Natural killer cell (primary cell): ENCODE results near the gene NAA25. TPM values are rescaled to one million over a fixed set of nuclear protein-coding genes. Genes with fewer than 3 reads are reported as not detected.
A peak's percentile ranks its signal among the peaks of the same experiment; 100 is the strongest.

Source experiments
- ATAC-seq, 3 donors: fragments of 150-1000 bp in 2 of 3; fragments of 200-7000 bp in 1 of 3; cut with Tn5 transposase; 1 replicate in 1 of 3; 2 replicates in 2 of 3; pipeline ENCODE4 v1.10.0; 2021; ENCODE audit warnings: mild to moderate bottlenecking in 2 of 3, moderate library complexity in 2 of 3
- DNase-seq, 2 donors: peaks; one replicate each; pipeline versions ENCODE4 v3.0.0 to v3.0.0-alpha.2; 2013 to 2021; ENCODE audit warnings: mixed read lengths in 1 of 2
- H3K27ac ChIP-seq: one replicate; pipeline ENCODE4 v1.5.1; 2013; ENCODE audit warnings: mild to moderate bottlenecking, low read length
- H3K27me3 ChIP-seq: one replicate; pipeline ENCODE4 v1.6.1; 2013; ENCODE audit warnings: low read length; ENCODE audit not compliant: control insufficient read depth, insufficient read depth
- H3K36me3 ChIP-seq: one replicate; pipeline ENCODE4 v1.6.1; 2013; ENCODE audit warnings: low read length; ENCODE audit not compliant: control insufficient read depth, insufficient read depth
- H3K4me1 ChIP-seq: one replicate; pipeline ENCODE4 v1.6.1; 2013; ENCODE audit warnings: low read length; ENCODE audit not compliant: control insufficient read depth, insufficient read depth
- H3K4me3 ChIP-seq: one replicate; pipeline ENCODE4 v1.5.1; 2013; ENCODE audit warnings: low read length
- H3K9me3 ChIP-seq: one replicate; pipeline ENCODE4 v1.6.1; 2013; ENCODE audit warnings: low read length; ENCODE audit not compliant: control insufficient read depth, insufficient read depth
- H3K27ac Mint-ChIP-seq, 2 donors: one replicate each; pipeline ENCODE4 v1.8.0; 2022; ENCODE audit warnings: mild to moderate bottlenecking in 2 of 2, mixed read lengths in 2 of 2, moderate library complexity in 1 of 2
- H3K27me3 Mint-ChIP-seq, 2 donors: one replicate each; pipeline ENCODE4 v1.8.0; 2022; ENCODE audit warnings: low read depth in 2 of 2, mixed read lengths in 2 of 2
- H3K36me3 Mint-ChIP-seq: one replicate; pipeline ENCODE4 v1.8.0; 2022; ENCODE audit warnings: mixed read lengths
- H3K4me1 Mint-ChIP-seq, 2 donors: one replicate each; pipeline ENCODE4 v1.8.0; 2022; ENCODE audit warnings: mixed read lengths in 2 of 2
- H3K4me3 Mint-ChIP-seq: one replicate; pipeline ENCODE4 v1.8.0; 2022; ENCODE audit warnings: mild to moderate bottlenecking, moderate library complexity, mixed read lengths
- H3K9me3 Mint-ChIP-seq, 2 donors: one replicate each; pipeline ENCODE4 v1.8.0; 2022; ENCODE audit warnings: mixed read lengths in 2 of 2
- CTCF ChIP-seq: fragments of 200-600 bp; IDR thresholded peaks from one replicate; pipeline ENCODE4 v1.8.0; 2022; ENCODE audit warnings: antibody characterized with exemption
- WGBS: methylation state at CpG from one replicate; pipeline ENCODE4 v1.1.7; 2013; ENCODE audit warnings: missing lambda C conversion rate; ENCODE audit not compliant: insufficient coverage; 5-methylcytosine and 5-hydroxymethylcytosine counted together
- intact Hi-C: fragments of 100-400 bp; cut with micrococcal nuclease; formaldehyde crosslinking; loops from one replicate; pipeline ENCODE4 v1.14.2; 2022
- total RNA-seq, 4 donors: library from RNA; stranded (reverse); fragments of 120-200 nt in 1 of 4; gene quantifications; one replicate each; pipeline versions ENCODE4 v1.2.3 to v1.2.4, GENCODE V29; 2013 to 2022

The NAA25 gene
- total RNA-seq, 3 donors from 2014 or later (not counting 1 experiment from before 2014, with no cell fraction given), result 25.8 to 34.4 (median 30.7) TPM

DNA sequence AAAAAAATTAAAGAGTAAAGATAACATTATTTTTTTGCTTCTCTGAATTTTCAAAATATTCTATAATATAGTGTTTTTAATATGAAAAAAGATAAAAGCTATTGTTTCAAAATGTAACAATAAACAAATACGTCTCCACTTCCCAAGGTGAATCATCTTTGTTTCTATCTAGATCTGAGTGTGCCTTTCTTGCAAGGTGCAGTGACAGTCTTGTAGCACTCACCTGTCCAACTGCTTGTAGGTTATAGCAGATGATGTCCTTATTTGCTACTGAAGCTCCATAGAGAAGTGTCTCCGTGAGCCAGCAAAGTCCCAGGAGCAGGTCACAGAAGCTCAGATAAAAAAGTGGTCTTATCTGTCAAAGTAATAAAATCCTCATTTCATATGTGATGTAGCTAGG, 117.0 kb downstream of the NAA25 start:
- intact Hi-C loops, result no loop called here
- WGBS, result 100% methylated on average over 1 of the region's 2 CpGs
- H3K27ac Mint-ChIP-seq, result peak overlapping the region in 1 of 2 donors; percentile 44
- no peaks in the 10 kb centered on the region for H3K27me3 ChIP-seq
- no peak overlapping the region for H3K27ac ChIP-seq
- H3K4me1 ChIP-seq, result peaks cover 32% of the 10 kb centered on the region
- ATAC-seq (no peak), DNase-seq (no peak)
- TF ChIP-seq CTCF, result no peak
- H3K27me3 Mint-ChIP-seq, result no peaks in the 10 kb centered on the region
- H3K36me3 ChIP-seq, result no peaks in the 10 kb centered on the region
- H3K9me3 ChIP-seq, result no peaks in the 10 kb centered on the region
- no peaks in the 10 kb centered on the region for H3K9me3 Mint-ChIP-seq
- no peaks in the 10 kb centered on the region for H3K36me3 Mint-ChIP-seq
- H3K4me1 Mint-ChIP-seq, result peaks cover 31 to 37% of the 10 kb centered on the region in 2 donors
- H3K4me3 Mint-ChIP-seq, result peak overlapping the region; percentile 10
- H3K4me3 ChIP-seq, result no peak overlapping the region

GRCh38 chr12:111984820-111985219, 123.8 kb downstream of the NAA25 start:
- DNase-seq (no peak), ATAC-seq (no peak)
- Mint-ChIP-seq H3K9me3 (no peaks in the 10 kb centered on the region), H3K36me3 (no peaks in the 10 kb centered on the region), H3K27ac (no peak overlapping the region), H3K4me1 (no peaks in the 10 kb centered on the region), H3K4me3 (no peak overlapping the region), H3K27me3 (peaks cover 0 to 3% of the 10 kb centered on the region in 2 donors)
- H3K27me3 ChIP-seq, result no peaks in the 10 kb centered on the region
- no peaks in the 10 kb centered on the region for H3K9me3 ChIP-seq
- no peak overlapping the region for H3K4me3 ChIP-seq
- H3K27ac ChIP-seq, result no peak overlapping the region
- TF ChIP-seq CTCF, result no peak
- intact Hi-C loops, result no loop called here
- no peaks in the 10 kb centered on the region for H3K36me3 ChIP-seq
- no peaks in the 10 kb centered on the region for H3K4me1 ChIP-seq
- WGBS, result 100% methylated on average over 1 of the region's 2 CpGs

GRCh38 chr12:111981987-111982386, 126.6 kb downstream of the NAA25 start:
- TF ChIP-seq CTCF, result no peak
- ATAC-seq (no peak), DNase-seq (no peak)
- Histone ChIP-seq H3K27me3 (no peaks in the 10 kb centered on the region), H3K36me3 (no peaks in the 10 kb centered on the region), H3K4me3 (no peak overlapping the region), H3K27ac (no peak overlapping the region), H3K4me1 (peaks cover 3% of the 10 kb centered on the region), H3K9me3 (no peaks in the 10 kb centered on the region)
- H3K4me3 Mint-ChIP-seq, result no peak overlapping the region
- intact Hi-C loops, result no loop called here
- no peaks in the 10 kb centered on the region for H3K36me3 Mint-ChIP-seq
- 97% methylated on average over 2 of the region's 2 CpGs for WGBS
- H3K9me3 Mint-ChIP-seq, result no peaks in the 10 kb centered on the region
- no peak overlapping the region for H3K27ac Mint-ChIP-seq
- peaks cover 0 to 3% of the 10 kb centered on the region in 2 donors for H3K27me3 Mint-ChIP-seq
- H3K4me1 Mint-ChIP-seq, result peaks cover 0 to 7% of the 10 kb centered on the region in 2 donors

DNA sequence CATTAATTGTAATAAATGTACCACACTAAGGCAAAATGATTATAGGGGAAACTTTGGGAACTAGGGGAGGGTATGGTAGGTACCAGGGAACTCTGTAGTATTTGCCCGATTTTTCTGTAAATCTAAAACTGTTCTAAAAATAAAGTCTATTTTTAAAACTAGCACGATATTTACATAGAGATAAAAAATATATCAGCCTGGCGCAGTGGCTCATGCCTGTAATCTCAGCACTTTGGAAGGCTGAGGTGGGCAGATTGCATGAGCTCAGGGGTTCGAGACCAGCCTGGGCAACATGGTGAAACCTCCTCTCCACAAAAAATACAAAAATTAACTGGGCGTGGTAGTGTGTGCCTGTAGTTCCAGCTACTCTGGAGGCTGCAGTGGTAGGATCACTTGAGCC, 128.0 kb downstream of the NAA25 start:
- Histone ChIP-seq H3K27ac (no peak overlapping the region), H3K36me3 (no peaks in the 10 kb centered on the region), H3K9me3 (no peaks in the 10 kb centered on the region), H3K4me3 (no peak overlapping the region), H3K27me3 (no peaks in the 10 kb centered on the region), H3K4me1 (peaks cover 3% of the 10 kb centered on the region)
- TF ChIP-seq CTCF, result no peak
- DNase-seq (no peak), ATAC-seq (no peak)
- 91% methylated on average over 5 of the region's 5 CpGs for whole genome bisulfite sequencing
- no peak overlapping the region for H3K27ac Mint-ChIP-seq
- peaks cover 0 to 7% of the 10 kb centered on the region in 2 donors for H3K4me1 Mint-ChIP-seq
- peaks cover 0 to 3% of the 10 kb centered on the region in 2 donors for H3K27me3 Mint-ChIP-seq
- intact Hi-C loops, result no loop called here
- no peaks in the 10 kb centered on the region for H3K9me3 Mint-ChIP-seq
- no peak overlapping the region for H3K4me3 Mint-ChIP-seq
- no peaks in the 10 kb centered on the region for H3K36me3 Mint-ChIP-seq
